ENCODE measurements around the gene KCNAB1.

GRCh38 chr3:156359368-156359767 is 239.0 kb downstream of the KCNAB1 start:
- TF ChIP-seq CTCF (conservative IDR thresholded peaks at IDR 0.05; ENCODE audit: low read length) (no peak), EZH2phosphoT487 (IDR thresholded peaks at IDR 0.05; ENCODE audit: borderline replicate concordance) (no peak)

All from Loucy (cell line).